Tibial artery (tissue), 4 donors: ENCODE data around the gene FRMD5.

Experiments used
- DNase-seq, 2 donors: peaks; one replicate each; pipeline ENCODE4 v3.0.0-alpha.2; 2019
- H3K27ac ChIP-seq, 2 donors: fragments of 200-600 bp; sonication (generic) in 1 of 2; 1 replicate in 1 of 2; 2 replicates in 1 of 2; pipeline ENCODE4 v1.5.1; 2018 to 2019; ENCODE audit warnings: mild to moderate bottlenecking in 1 of 2
- H3K27me3 ChIP-seq, 2 donors: fragments of 200-600 bp; sonication (generic) in 1 of 2; one replicate each; pipeline versions ENCODE4 v1.5.1 to v1.6.0; 2016 to 2019
- H3K36me3 ChIP-seq, 3 donors: fragments of 200-600 bp; sonication (generic) in 2 of 3; one replicate each; pipeline ENCODE4 v1.5.1; 2016 to 2019; ENCODE audit warnings: mild to moderate bottlenecking in 2 of 3
- H3K4me1 ChIP-seq, 4 donors: fragments of 200-600 bp; sonication (generic) in 2 of 4; 1 replicate in 3 of 4; 2 replicates in 1 of 4; pipeline ENCODE4 v1.5.1; 2016 to 2019
- H3K4me3 ChIP-seq, 2 donors: fragments of 200-600 bp; sonication (generic) in 1 of 2; 1 replicate in 1 of 2; 2 replicates in 1 of 2; pipeline ENCODE4 v1.5.1; 2018 to 2019; ENCODE audit warnings: mild to moderate bottlenecking in 2 of 2
- H3K9me3 ChIP-seq, 3 donors: fragments of 200-600 bp; sonication (generic) in 1 of 3; one replicate each; pipeline ENCODE4 v1.5.1; 2016 to 2019
- CTCF ChIP-seq, 2 experiments: fragments of 200-600 bp in 1 of 2; fragments of 450-650 bp in 1 of 2; IDR thresholded peaks; one replicate each; pipeline ENCODE4 v1.5.1; 2017 to 2019; ENCODE audit warnings: antibody characterized with exemption in 2 of 2, mild to moderate bottlenecking in 1 of 2, moderate library complexity in 1 of 2
- intact Hi-C: fragments of 100-400 bp; cut with DNase I; formaldehyde crosslinking; loops from one replicate; pipeline ENCODE4 v1.15.0; 2023; ENCODE audit warnings: low total_unique reads

The FRMD5 gene

GRCh38 chr15:44084171-44084570, 110.9 kb downstream of the FRMD5 start:
- peaks cover 0 to 14% (median 0%) of the 10 kb centered on the region in 4 donors for H3K4me1 ChIP-seq
- H3K4me3 ChIP-seq, result no peak overlapping the region
- H3K27me3 ChIP-seq, result no peaks in the 10 kb centered on the region
- no peak for TF ChIP-seq CTCF (IDR thresholded peaks at IDR 0.05)
- no peak overlapping the region for H3K27ac ChIP-seq
- intact Hi-C loops, result no loop called here
- no peaks in the 10 kb centered on the region for H3K9me3 ChIP-seq
- H3K36me3 ChIP-seq, result no peaks in the 10 kb centered on the region
- no peak for DNase-seq

GRCh38 chr15:44082558-44083157, 112.4 kb downstream of the FRMD5 start:
- Histone ChIP-seq H3K27me3 (no peaks in the 10 kb centered on the region), H3K27ac (no peak overlapping the region), H3K4me3 (no peak overlapping the region), H3K36me3 (no peaks in the 10 kb centered on the region), H3K9me3 (no peaks in the 10 kb centered on the region), H3K4me1 (peaks cover 0 to 14% (median 0%) of the 10 kb centered on the region in 4 donors)
- no peak for TF ChIP-seq CTCF (IDR thresholded peaks at IDR 0.05)
- no peak for DNase-seq
- intact Hi-C loops, result no loop called here

GRCh38 chr15:44081026-44082013, 113.8 kb downstream of the FRMD5 start:
- intact Hi-C loops, result no loop called here
- H3K4me3 ChIP-seq, result no peak overlapping the region
- no peaks in the 10 kb centered on the region for H3K27me3 ChIP-seq
- H3K27ac ChIP-seq, result no peak overlapping the region
- no peak for DNase-seq
- H3K9me3 ChIP-seq, result no peaks in the 10 kb centered on the region
- peaks cover 0 to 14% (median 0%) of the 10 kb centered on the region in 4 donors for H3K4me1 ChIP-seq
- H3K36me3 ChIP-seq, result no peaks in the 10 kb centered on the region
- TF ChIP-seq CTCF (IDR thresholded peaks at IDR 0.05), result no peak

GRCh38 chr15:44075535-44075934, 119.5 kb downstream of the FRMD5 start:
- H3K4me1 ChIP-seq, result no peaks in the 10 kb centered on the region
- intact Hi-C loops, result no loop called here
- no peak overlapping the region for H3K4me3 ChIP-seq
- no peak for DNase-seq
- H3K9me3 ChIP-seq, result no peaks in the 10 kb centered on the region
- no peaks in the 10 kb centered on the region for H3K27me3 ChIP-seq
- TF ChIP-seq CTCF (IDR thresholded peaks at IDR 0.05), result no peak
- H3K36me3 ChIP-seq, result no peaks in the 10 kb centered on the region
- no peak overlapping the region for H3K27ac ChIP-seq

GRCh38 chr15:44069489-44069888, 125.6 kb downstream of the FRMD5 start:
- Histone ChIP-seq H3K4me3 (no peak overlapping the region), H3K27ac (no peak overlapping the region), H3K9me3 (no peaks in the 10 kb centered on the region), H3K4me1 (no peaks in the 10 kb centered on the region), H3K27me3 (no peaks in the 10 kb centered on the region), H3K36me3 (no peaks in the 10 kb centered on the region)
- DNase-seq, result no peak
- intact Hi-C loops, result loop anchor here (5.0 kb wide), 1 partner anchor 167 kb away; no protein-coding TSS in a partner anchor
- TF ChIP-seq CTCF (IDR thresholded peaks at IDR 0.05), result no peak
